Activated CD4-positive, alpha-beta T cell treated with anti-CD3 and anti-CD28 coated beads for 36 hours (primary cell): Measurements from ENCODE around the gene WAPL. TPM values are rescaled to one million over a fixed set of nuclear protein-coding genes. Genes with fewer than 3 reads are reported as not detected.
"Not testable (repeated sequence)": the region's sequence is repeated elsewhere in the genome, so short reads cannot be mapped to it uniquely, and the experiment has no call there.

Experiments used
- ATAC-seq: fragments of 200-7000 bp; cut with Tn5 transposase; one replicate; pipeline ENCODE4 v1.10.0; 2021; ENCODE audit warnings: mild to moderate bottlenecking, moderate library complexity
- CTCF ChIA-PET: fragments of 350-600 bp; sonication (Branson Sonifier 250); formaldehyde crosslinking; loops from one replicate; lab custom pipeline; 2021; ENCODE audit warnings: antibody characterized with exemption; lab: Charles Lee
- POLR2A ChIA-PET: fragments of 350-600 bp; sonication (Branson Sonifier 250); formaldehyde crosslinking; loops from one replicate; lab custom pipeline; 2021; ENCODE audit warnings: antibody characterized with exemption, inconsistent platforms; lab: Charles Lee
- DNase-seq: peaks from one replicate; pipeline ENCODE4 v3.0.0-alpha.2; 2020
- H3K27ac Mint-ChIP-seq: one replicate; pipeline ENCODE4 v1.8.0; 2021; ENCODE audit warnings: mixed read lengths
- H3K27me3 Mint-ChIP-seq: one replicate; pipeline ENCODE4 v1.8.0; 2021; ENCODE audit warnings: mixed read lengths
- H3K36me3 Mint-ChIP-seq: one replicate; pipeline ENCODE4 v1.8.0; 2021; ENCODE audit warnings: low read depth, mixed read lengths
- H3K4me1 Mint-ChIP-seq: one replicate; pipeline ENCODE4 v1.8.0; 2021; ENCODE audit warnings: mixed read lengths
- H3K4me3 Mint-ChIP-seq: one replicate; pipeline ENCODE4 v1.8.0; 2021; ENCODE audit warnings: mild to moderate bottlenecking, moderate library complexity, mixed read lengths
- H3K9me3 Mint-ChIP-seq: one replicate; pipeline ENCODE4 v1.8.0; 2021; ENCODE audit warnings: low read depth, mixed read lengths
- intact Hi-C, 2 experiments: fragments of 100-400 bp; cut with DNase I in 1 of 2; cut with micrococcal nuclease in 1 of 2; formaldehyde crosslinking; loops; one replicate each; pipeline versions ENCODE4 v1.14.2 to v1.15.1; 2022 to 2024; cut with DNase I, micrococcal nuclease
- total RNA-seq, 2 experiments: library from RNA; stranded (reverse); gene quantifications; one replicate each; pipeline ENCODE4 v1.2.3, GENCODE V29; 2021

Gene WAPL
- total RNA-seq, 2 experiments from 2014 or later, result 37.4 to 43.2 TPM

DNA sequence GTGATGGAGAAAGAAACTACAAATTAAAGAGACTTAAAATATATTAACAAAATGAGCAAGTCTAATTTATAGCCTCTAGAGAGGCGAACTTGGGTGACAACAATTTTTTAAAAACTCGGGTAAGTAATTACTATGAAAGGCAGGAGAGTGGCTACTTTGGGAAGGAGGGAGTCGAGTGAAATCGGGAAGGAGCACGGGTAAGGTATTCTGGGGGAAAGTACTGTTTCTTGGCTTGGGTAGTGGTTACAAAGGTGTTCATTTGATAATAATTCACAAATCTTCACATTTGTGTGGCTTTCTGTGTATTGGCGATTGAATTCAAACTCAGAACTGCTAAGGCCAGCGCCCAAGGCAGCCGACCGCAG, 122.1 kb downstream of the WAPL start:
- POLR2A ChIA-PET, result interaction anchor here (0.6 to 1.5 kb wide), 6 partner anchors 12 to 186 kb away, joined by 3 to 7 read pairs (median 4); partner anchors contain the start of gene WAPL
- H3K9me3 Mint-ChIP-seq, result no peaks in the 10 kb centered on the region
- intact Hi-C loops, result loop anchor here in 1 of 2 experiments (1.0 to 5.0 kb wide), 2 partner anchors 186 to 243 kb away; no protein-coding TSS in a partner anchor
- no peaks in the 10 kb centered on the region for H3K36me3 Mint-ChIP-seq
- H3K27ac Mint-ChIP-seq, result peak overlapping the region; percentile 79
- CTCF ChIA-PET, result interaction anchor here (0.6 to 4.9 kb wide), 23 partner anchors 9 to 230 kb away, joined by 3 to 50 read pairs (median 4); partner anchors contain the start of gene WAPL
- no peak for ATAC-seq
- H3K27me3 Mint-ChIP-seq, result no peaks in the 10 kb centered on the region
- DNase-seq, result no peak
- H3K4me1 Mint-ChIP-seq, result peaks cover 21% of the 10 kb centered on the region
- peak overlapping the region; percentile 83 for H3K4me3 Mint-ChIP-seq

DNA sequence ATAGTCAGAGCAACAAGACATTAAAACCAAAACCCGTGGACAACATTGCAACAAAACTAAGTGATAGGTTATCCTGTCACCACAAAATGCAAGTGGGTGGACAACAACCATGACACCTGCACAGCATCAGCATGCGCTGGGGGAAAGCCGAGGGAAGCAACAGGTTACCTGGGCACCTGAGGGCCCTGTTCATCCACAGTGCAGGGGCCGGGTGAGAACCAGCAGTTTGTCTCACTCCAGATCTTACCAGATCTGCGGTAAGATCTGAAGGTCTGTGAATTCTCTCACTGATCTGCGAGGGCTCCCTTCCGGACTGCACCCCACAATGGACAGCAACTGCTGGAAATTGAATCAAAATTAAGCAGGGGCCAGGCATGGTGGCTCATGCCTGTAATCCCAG, 124.5 kb downstream of the WAPL start:
- intact Hi-C loops, result loop anchor here in 1 of 2 experiments (5.0 kb wide), 1 partner anchor 245 kb away; no protein-coding TSS in a partner anchor
- Mint-ChIP-seq H3K36me3 (no peaks in the 10 kb centered on the region), H3K4me1 (peaks cover 22% of the 10 kb centered on the region), H3K27ac (no peak overlapping the region), H3K4me3 (no peak overlapping the region), H3K27me3 (no peaks in the 10 kb centered on the region), H3K9me3 (no peaks in the 10 kb centered on the region)
- ChIA-PET CTCF (interaction anchor here (1.0 kb wide), 1 partner anchor 188 kb away, joined by 4 read pairs; no protein-coding TSS in a partner anchor), POLR2A (no interaction called here)
- DNase-seq (no peak), ATAC-seq (no peak)

DNA sequence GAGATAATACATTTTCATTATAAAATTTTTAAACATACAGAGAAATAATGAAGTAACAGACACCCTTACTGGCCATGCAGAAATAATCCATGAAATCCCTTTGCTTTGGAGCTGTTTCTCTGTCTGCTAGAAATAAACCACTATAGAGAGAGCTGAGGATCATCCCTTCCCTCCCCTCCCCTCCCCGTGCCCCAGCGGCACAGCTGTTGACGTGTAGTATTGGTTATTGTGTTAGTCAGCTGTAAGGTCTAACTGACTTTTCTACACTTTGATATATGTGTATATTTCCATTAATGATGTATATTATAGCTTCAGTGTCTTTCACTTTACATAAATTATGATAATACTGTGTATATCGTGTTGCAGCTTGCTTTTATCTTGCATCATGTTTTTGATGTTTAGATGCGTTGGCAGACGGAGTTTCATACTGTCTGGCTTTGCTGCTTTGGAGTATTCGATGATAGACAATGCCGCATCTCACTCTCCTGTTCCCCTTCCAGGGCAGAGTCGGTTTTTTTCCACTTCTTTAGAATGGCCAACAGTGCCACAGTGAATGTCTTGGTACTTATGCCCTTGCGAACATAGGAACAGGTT, 127.6 kb downstream of the WAPL start:
- CTCF ChIA-PET, result interaction anchor here (0.6 to 1.5 kb wide), 4 partner anchors 19 to 418 kb away, joined by 3 to 4 read pairs (median 3); no protein-coding TSS in a partner anchor
- Mint-ChIP-seq H3K27me3 (peaks cover 5% of the 10 kb centered on the region), H3K27ac (no peak overlapping the region), H3K36me3 (no peaks in the 10 kb centered on the region), H3K9me3 (no peaks in the 10 kb centered on the region), H3K4me3 (no peak overlapping the region), H3K4me1 (peaks cover 10% of the 10 kb centered on the region)
- intact Hi-C loops, result no loop called here
- peak; percentile 54 for DNase-seq
- POLR2A ChIA-PET, result no interaction called here
- ATAC-seq, result peak; percentile 75

DNA sequence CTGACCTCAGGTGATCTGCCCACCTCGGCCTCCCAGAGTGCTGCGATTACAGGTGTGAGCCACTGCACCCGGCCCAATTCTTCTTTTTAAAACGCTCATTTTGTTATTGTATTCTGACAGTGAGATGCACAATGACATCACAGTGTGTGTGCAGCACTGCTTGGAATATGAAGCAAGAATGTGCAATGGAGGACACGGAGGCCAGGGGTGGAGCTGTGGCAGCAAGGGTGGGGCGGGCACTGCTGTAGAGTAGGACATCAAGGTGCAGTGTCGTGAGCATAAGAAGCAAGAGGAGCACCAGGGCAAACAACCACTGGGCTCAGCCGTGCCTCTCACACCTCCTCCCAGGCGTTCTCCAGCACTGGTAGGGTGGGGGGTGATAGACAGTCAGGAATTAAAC, 128.2 kb downstream of the WAPL start:
- Mint-ChIP-seq H3K27ac (no peak overlapping the region), H3K36me3 (no peaks in the 10 kb centered on the region), H3K4me3 (no peak overlapping the region), H3K9me3 (no peaks in the 10 kb centered on the region), H3K4me1 (peaks cover 12% of the 10 kb centered on the region), H3K27me3 (peaks cover 7% of the 10 kb centered on the region)
- ChIA-PET POLR2A (no interaction called here), CTCF (interaction anchor here (1.5 kb wide), 1 partner anchor 33 kb away, joined by 3 read pairs; no protein-coding TSS in a partner anchor)
- intact Hi-C loops, result no loop called here
- no peak for DNase-seq
- peak; percentile 10 for ATAC-seq

DNA sequence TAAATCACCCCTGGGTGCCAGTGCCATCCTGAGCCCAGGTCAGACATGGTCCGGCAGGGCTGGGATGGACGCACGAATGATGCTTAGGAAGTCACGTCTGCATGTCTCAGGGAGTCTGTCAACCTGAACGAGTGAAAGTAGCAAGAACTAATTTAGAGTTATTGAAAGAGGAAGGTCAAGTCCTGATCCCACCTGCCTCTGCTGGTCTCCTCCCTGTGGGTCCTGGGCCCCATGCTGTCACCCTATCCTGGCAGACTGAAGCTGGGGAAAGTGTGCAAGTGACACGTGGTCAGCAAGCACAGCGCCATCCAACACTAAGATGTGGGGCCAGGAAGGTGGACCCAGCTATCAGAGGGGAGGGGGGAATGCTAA, 128.9 kb downstream of the WAPL start:
- Mint-ChIP-seq H3K27ac (no peak overlapping the region), H3K9me3 (no peaks in the 10 kb centered on the region), H3K27me3 (peaks cover 14% of the 10 kb centered on the region), H3K36me3 (no peaks in the 10 kb centered on the region), H3K4me1 (peaks cover 13% of the 10 kb centered on the region), H3K4me3 (no peak overlapping the region)
- no peak for DNase-seq
- no peak for ATAC-seq
- ChIA-PET CTCF (interaction anchor here (1.5 kb wide), 1 partner anchor 32 kb away, joined by 3 read pairs; no protein-coding TSS in a partner anchor), POLR2A (no interaction called here)
- intact Hi-C loops, result no loop called here

DNA sequence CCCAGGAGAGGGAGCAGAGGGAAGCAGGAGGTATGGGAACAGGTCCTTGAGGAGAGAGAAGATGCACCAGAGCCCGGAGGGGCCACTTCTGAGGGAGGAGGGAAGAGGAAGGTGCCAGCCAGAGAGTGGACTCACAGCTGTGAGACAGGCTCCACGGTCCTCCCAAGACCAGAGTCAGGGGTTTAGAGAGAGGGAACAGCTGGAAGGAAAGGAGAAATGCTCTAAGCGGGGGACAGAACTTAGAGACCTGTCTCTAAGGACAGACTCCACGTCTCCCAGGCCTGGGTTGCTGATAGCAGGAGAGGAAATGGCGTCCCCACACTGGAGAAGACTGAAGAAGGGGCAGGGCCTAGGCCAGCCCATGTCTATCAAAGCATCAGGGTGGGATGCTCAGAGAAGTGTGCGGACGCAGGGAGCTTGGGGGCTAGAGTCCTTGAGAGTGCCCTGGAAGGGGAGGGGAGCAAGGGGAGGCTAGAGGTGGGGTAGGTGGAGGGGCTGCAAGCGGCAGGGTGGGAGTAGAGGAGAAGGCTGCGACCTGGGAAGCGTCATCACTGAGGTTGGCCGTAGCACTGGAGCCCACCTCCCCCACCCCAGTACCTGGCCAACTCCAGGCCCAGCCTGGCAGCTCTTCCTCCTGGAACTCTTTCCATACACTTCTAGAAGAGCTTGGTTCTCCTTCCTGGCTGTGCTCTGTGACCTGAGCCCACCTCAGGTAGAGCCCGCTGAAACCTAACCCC, 129.4 kb downstream of the WAPL start:
- intact Hi-C loops, result no loop called here
- ChIA-PET CTCF (interaction anchor here (1.5 to 1.9 kb wide), 2 partner anchors 8 to 32 kb away, joined by 3 to 6 read pairs; no protein-coding TSS in a partner anchor), POLR2A (interaction anchor here (0.7 kb wide), 1 partner anchor 45 kb away, joined by 3 read pairs; no protein-coding TSS in a partner anchor)
- DNase-seq (no peak), ATAC-seq (no peak)
- Mint-ChIP-seq H3K36me3 (no peaks in the 10 kb centered on the region), H3K4me3 (no peak overlapping the region), H3K9me3 (no peaks in the 10 kb centered on the region), H3K27ac (no peak overlapping the region), H3K4me1 (peaks cover 13% of the 10 kb centered on the region), H3K27me3 (peaks cover 18% of the 10 kb centered on the region)

DNA sequence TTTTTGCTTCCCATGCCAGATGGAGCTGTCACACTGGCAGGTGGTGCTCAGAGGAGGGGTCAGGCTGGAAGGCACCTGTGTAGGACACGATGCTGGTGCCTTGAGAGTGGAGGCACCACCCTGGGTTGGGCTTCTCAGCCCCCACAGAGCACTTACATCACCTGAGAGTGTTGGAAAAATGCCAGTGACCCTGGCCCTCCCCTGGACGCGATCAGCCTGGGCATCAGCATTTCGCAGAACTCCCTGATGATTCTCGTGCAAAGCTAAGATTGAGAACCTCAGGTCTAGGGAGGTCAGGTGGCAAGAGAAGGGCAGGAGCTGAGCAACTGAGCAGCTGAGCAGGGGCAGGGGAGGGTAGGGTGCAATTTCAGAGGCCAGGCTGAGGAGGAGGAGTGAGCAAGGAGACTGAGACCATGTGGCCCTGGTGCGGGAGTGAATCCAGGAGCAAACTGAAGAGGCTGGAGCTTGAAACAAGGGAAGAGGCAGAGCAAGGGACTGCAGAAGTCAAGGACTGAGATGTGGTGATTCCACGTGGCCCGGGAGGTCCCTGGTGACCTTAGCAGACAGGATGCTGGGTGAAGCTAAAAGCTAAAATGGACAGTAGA, 130.3 kb downstream of the WAPL start:
- Mint-ChIP-seq H3K36me3 (no peaks in the 10 kb centered on the region), H3K27ac (no peak overlapping the region), H3K4me3 (no peak overlapping the region), H3K9me3 (no peaks in the 10 kb centered on the region), H3K4me1 (peaks cover 13% of the 10 kb centered on the region), H3K27me3 (peaks cover 19% of the 10 kb centered on the region)
- ChIA-PET POLR2A (interaction anchor here (0.7 kb wide), 1 partner anchor 46 kb away, joined by 3 read pairs; no protein-coding TSS in a partner anchor), CTCF (interaction anchor here (0.8 to 1.9 kb wide), 2 partner anchors 9 to 193 kb away, joined by 5 to 6 read pairs; no protein-coding TSS in a partner anchor)
- no peak for DNase-seq
- intact Hi-C loops, result no loop called here
- ATAC-seq, result no peak

DNA sequence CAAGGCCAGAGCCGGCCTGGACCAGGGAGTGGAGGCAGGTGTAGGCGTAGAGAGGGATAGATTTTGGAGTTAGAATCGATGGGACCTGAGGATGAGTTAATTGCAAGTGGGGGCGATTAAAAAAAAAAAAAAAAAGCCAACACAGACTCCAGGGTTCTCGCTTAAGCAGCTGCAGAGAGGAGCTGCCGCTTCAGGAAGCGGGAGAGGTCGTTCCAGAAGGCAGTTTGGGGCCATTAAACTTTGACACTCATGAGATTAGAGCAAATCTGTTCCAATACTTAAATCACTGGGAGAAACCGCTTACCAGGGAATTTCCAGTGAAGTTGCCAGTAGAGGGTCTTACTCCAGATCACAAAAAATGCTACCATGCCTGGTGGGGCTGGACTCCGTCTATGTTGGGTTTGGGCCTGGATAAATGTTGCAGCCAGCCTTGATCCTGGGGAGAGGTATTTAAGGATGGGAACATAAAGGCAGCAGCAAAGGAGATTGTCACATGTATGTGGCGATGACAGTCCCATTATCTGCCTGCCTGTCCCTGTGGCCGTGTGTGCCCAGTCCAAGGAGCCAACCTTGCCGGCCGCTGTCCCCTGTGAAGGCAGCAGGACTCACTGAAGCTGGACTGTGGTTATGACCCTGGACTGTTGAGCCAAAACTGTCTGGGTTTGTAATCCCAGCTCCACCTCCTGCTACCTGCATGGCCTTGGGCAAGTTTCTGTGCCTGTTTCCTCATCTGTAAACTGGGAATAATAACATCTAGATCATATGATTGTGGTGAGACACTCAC, 131.1 kb downstream of the WAPL start:
- ChIA-PET POLR2A (interaction anchor here (0.6 kb wide), 2 partner anchors 133 to 365 kb away, joined by 3 to 7 read pairs; no protein-coding TSS in a partner anchor), CTCF (interaction anchor here (0.8 to 1.9 kb wide), 2 partner anchors 10 to 194 kb away, joined by 5 to 6 read pairs; no protein-coding TSS in a partner anchor)
- H3K4me1 Mint-ChIP-seq, result peaks cover 13% of the 10 kb centered on the region

DNA sequence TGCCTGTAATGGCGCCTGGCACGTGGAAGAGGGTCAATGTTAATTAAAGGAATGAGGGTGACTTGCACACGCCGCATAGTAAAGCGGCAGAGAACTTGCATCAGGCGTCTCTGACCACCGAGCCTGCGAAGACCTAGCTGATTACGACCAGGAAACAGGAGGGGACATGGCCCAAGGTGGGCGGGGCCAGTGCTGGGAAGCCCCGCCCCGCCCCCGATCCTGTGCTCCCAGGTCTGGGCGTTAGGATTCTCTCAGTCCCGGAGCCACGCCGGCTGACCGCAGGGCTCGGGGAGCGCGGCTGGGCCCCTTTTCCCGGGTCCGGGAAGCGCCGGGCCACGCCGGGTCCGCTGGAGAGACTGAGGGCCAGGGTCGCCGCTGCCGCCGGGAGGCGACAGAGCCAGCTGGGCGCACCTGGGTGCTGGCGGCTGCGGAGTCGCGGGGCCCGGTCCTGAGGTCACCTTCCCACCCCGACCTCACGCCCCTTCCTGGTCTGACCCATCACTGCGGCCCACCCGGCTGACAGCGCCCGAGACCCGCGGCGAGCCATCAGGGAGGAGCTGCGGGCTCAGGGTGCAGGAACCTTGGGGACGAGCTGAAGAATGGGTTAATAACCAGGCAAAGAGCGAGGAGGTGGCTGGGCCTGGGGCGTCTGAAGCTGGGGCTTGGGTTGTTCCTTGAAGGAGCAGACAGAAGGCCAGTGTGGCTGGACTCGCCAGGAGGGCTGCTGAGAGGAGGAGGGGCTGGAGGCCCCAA, 132.0 kb downstream of the WAPL start:
- Mint-ChIP-seq H3K4me1 (peaks cover 13% of the 10 kb centered on the region), H3K4me3 (peak overlapping the region; percentile 64), H3K9me3 (no peaks in the 10 kb centered on the region), H3K27ac (no peak overlapping the region), H3K36me3 (no peaks in the 10 kb centered on the region), H3K27me3 (peaks cover 21% of the 10 kb centered on the region)
- DNase-seq (peak; percentile 41), ATAC-seq (peak; percentile 58)
- intact Hi-C loops, result no loop called here
- ChIA-PET POLR2A (interaction anchor here (0.6 kb wide), 2 partner anchors 15 to 364 kb away, joined by 3 to 4 read pairs; no protein-coding TSS in a partner anchor), CTCF (interaction anchor here (0.6 to 2.1 kb wide), 4 partner anchors 11 to 427 kb away, joined by 3 to 12 read pairs (median 4); no protein-coding TSS in a partner anchor)

More for the DNA sequence above, 131.1 kb downstream of the WAPL start:
- Mint-ChIP-seq H3K4me3 (no peak overlapping the region), H3K36me3 (no peaks in the 10 kb centered on the region), H3K27me3 (peaks cover 19% of the 10 kb centered on the region), H3K9me3 (no peaks in the 10 kb centered on the region), H3K27ac (no peak overlapping the region)
- intact Hi-C loops, result no loop called here
- DNase-seq (no peak), ATAC-seq (no peak)

DNA sequence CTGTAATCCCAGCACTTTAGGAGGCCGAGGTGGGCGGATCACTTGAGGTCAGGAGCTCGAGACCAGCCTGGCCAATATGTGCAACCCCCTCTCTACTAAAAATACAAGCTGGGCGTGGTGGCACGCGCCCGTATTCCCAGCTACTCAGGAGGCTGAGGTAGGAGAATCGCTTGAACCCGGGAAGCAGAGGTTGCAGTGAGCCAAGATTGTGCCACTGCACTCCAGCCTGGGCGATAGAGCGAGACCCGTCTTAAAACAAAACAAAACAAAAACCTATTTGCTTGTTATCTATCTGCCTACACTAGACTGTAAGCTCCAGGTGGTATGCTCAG, 132.5 kb downstream of the WAPL start:
- H3K36me3 Mint-ChIP-seq, intact Hi-C loops, H3K9me3 Mint-ChIP-seq, DNase-seq, H3K27ac Mint-ChIP-seq, ATAC-seq: not testable (repeated sequence)
- H3K4me1 Mint-ChIP-seq, result peaks cover 11% of the 10 kb centered on the region
- ChIA-PET CTCF (interaction anchor here (0.6 to 2.1 kb wide), 4 partner anchors 11 to 427 kb away, joined by 3 to 12 read pairs (median 4); no protein-coding TSS in a partner anchor), POLR2A (interaction anchor here (0.6 kb wide), 1 partner anchor 15 kb away, joined by 4 read pairs; no protein-coding TSS in a partner anchor)
- H3K4me3 Mint-ChIP-seq, result peak overlapping the region; percentile 64
- peaks cover 21% of the 10 kb centered on the region for H3K27me3 Mint-ChIP-seq
